Upper lobe of left lung (tissue), 4 donors: ENCODE data around the gene MON1A.

ENCODE experiments used
- POLR2A ChIP-seq, 4 donors: fragments of 450-650 bp; IDR thresholded peaks; one replicate each; pipeline ENCODE4 v1.5.1; 2016 to 2017; ENCODE audit warnings: antibody characterized with exemption in 4 of 4, mild to moderate bottlenecking in 2 of 4
- TF ChIP-seq, protein P1 (sequence below), 6 experiments: fragments of 450-650 bp in 4 of 6; fragments of 200-600 bp in 2 of 6; sonication (generic) in 2 of 6; IDR thresholded peaks; one replicate each; pipeline ENCODE4 v1.5.1; 2016 to 2019; ENCODE audit warnings: antibody characterized with exemption in 6 of 6

DNA sequence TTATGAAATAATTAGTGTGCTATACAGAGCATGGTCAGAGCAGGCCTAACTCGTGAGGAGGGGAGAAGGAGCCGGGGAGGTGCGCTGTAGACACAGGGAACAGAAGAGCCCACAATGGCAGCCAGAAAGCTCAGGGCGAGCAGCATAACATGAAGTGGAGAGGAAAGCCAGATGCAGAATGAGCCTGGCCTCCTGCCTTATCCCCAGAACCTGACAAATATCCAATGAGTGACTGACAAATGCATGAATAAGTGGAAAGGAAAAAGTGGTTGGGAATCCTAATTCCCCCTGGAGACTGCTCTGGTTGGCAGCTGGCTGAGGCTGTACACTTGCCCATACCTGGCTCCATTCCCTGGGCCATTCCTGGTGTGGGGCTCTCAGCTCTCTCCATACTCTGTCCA is 16.7 kb downstream of the MON1A start:
- TF ChIP-seq POLR2A (IDR thresholded peaks at IDR 0.05): no peak
- TF ChIP-seq, protein P1, sequence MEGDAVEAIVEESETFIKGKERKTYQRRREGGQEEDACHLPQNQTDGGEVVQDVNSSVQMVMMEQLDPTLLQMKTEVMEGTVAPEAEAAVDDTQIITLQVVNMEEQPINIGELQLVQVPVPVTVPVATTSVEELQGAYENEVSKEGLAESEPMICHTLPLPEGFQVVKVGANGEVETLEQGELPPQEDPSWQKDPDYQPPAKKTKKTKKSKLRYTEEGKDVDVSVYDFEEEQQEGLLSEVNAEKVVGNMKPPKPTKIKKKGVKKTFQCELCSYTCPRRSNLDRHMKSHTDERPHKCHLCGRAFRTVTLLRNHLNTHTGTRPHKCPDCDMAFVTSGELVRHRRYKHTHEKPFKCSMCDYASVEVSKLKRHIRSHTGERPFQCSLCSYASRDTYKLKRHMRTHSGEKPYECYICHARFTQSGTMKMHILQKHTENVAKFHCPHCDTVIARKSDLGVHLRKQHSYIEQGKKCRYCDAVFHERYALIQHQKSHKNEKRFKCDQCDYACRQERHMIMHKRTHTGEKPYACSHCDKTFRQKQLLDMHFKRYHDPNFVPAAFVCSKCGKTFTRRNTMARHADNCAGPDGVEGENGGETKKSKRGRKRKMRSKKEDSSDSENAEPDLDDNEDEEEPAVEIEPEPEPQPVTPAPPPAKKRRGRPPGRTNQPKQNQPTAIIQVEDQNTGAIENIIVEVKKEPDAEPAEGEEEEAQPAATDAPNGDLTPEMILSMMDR (IDR thresholded peaks at IDR 0.05): no peak
